Activated gamma-delta T cell treated with anti-CD3 and anti-CD28 coated beads, Interleukin-2, amount 50 U/mL, for 16 hours (primary cell): ENCODE results near the gene LARGE1.

Source experiments
- DNase-seq: peaks from one replicate; pipeline ENCODE4 v3.0.0-alpha.2; 2020; ENCODE audit warnings: low read depth

The LARGE1 gene

GRCh38 chr22:33772745-33773144 lies 147.5 kb downstream of the LARGE1 start:
- DNase-seq, result no peak

- DNase-seq, result no peak
Measured at GRCh38 chr22:33771136-33771535, 149.1 kb downstream of the LARGE1 start.

GRCh38 chr22:33770723-33771122 lies 149.6 kb downstream of the LARGE1 start:
- DNase-seq, result no peak

GRCh38 chr22:33766091-33766490 lies 154.2 kb downstream of the LARGE1 start:
- DNase-seq, result no peak

GRCh38 chr22:33758961-33759360 lies 161.3 kb downstream of the LARGE1 start:
- no peak for DNase-seq

DNA sequence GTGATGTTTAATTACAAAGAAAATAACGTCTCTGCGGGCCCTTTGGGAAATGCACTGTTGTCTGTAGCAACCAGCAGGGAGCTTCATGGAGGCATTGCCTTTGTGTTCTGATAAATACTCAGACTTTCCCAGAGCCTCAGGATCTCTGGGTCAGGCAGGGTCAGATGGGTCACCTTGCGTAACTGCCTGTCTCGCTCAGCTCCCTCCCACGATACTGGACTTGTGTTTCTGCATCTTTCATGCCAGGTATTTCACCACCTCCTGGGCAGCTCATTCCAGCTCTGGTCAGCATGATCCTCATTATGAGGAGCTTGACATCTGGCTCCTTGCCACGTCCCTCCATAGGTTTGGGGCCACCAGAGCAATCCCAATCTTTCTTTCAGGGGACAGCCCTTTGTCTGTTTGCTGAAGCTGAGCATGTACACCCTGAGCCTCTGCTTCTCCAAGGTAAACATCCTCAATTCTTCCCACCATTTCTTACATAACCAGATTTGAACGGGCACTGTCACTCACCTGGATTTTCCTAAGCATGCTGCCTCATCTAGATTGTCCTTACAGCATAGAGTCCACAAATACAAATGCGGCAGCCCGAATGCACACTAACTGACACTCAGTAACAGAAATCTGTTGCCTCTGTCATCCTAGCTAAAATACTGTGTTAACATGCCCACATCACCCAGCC lies 162.3 kb downstream of the LARGE1 start:
- no peak for DNase-seq

DNA sequence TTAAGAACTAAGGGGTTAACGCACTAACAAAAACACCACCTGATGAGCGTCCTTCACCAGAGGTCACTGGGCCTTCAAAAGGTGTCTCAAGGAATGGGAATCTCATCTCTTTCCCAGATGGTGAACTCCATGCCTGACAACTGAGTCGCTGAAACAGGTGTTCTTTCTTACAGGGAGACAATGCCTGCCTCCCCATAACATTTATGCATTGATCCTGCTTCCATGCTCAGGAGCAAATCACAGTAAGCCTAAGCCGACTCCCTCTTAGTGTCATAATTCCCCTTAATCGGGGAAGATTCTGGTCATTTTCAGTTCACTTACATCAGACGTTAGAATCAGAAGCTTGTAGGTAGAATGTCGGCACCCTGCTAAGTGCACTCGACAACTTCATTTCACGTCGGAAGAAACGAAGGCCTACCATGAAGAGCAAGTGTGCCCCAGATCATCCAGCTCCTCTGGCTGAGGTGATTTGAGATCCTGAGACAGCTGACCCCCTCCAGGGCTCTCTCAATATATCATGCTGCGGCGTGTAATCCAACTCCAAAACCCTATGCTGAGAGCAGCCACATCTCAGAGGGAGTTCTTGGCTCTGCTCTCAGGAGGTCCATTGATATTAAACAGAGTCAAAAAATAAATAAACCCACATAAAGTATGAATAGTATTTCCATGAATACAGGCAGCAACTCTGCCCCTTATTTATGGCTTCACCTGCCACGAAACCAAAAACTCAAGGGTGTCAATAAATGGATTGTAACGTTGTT lies 163.1 kb downstream of the LARGE1 start:
- no peak for DNase-seq

GRCh38 chr22:33756508-33756949 lies 163.7 kb downstream of the LARGE1 start:
- DNase-seq, result no peak

DNA sequence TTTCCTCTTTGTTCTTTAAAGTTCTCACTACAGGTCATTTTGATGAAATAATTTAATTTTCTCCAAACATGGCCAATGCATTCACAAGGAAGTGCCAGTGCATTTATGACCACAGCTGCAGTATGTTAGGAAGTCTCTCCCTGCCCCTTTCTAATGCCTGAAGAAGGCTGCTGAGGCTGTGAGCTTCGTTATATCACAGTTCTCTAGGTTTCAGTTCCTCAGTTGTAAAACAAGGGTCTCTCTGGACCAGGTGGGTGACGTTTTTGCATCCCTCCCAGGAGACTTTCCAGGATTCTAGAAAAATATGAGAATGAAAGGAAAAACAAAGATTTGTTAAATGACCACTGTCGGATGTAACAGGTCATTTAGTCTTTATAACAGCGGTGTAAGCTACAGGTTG lies 171.6 kb downstream of the LARGE1 start:
- no peak for DNase-seq

GRCh38 chr22:33747576-33748180 lies 172.6 kb downstream of the LARGE1 start:
- no peak for DNase-seq

GRCh38 chr22:33747029-33747428 lies 173.2 kb downstream of the LARGE1 start:
- DNase-seq, result no peak

- DNase-seq, result no peak
Measured at GRCh38 chr22:33746501-33746928, 173.8 kb downstream of the LARGE1 start.

DNA sequence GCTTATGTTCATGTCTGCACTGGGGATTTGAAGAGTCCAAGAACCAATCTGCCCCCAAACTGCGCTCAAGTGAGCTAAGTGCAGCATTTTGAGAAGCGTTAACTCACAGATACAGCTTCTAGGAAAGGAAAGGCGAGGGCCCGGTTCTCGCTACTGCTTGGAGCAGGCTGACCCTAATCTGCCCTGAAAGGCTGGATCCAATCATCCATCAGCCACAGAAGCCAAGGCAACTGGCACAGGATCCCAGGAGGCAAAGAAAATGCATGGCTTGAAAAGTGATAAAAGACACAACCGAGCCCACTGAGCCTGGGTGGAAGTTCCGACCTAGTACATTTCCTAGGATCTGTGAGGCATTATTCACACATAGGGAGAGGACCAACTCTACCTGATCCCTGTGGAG lies 174.8 kb downstream of the LARGE1 start:
- no peak for DNase-seq

DNA sequence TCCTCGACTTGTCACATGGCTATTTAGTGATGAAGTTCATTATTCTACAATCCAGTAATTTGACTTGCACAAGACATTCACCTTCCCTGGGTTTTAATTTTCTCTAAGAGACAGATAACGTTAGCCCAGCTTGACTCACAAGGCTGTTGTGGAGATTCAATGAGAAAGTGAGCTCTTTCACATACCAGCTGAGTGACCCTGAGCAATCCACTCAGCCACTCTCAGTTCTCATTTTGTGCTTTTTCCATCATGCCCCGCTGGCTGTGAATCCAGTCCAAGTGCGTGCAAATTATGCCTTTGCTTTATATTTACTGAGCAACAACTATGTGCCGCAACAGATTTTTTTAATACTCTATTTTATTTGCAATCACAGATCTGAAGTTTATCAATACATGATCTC lies 176.5 kb downstream of the LARGE1 start:
- no peak for DNase-seq

DNA sequence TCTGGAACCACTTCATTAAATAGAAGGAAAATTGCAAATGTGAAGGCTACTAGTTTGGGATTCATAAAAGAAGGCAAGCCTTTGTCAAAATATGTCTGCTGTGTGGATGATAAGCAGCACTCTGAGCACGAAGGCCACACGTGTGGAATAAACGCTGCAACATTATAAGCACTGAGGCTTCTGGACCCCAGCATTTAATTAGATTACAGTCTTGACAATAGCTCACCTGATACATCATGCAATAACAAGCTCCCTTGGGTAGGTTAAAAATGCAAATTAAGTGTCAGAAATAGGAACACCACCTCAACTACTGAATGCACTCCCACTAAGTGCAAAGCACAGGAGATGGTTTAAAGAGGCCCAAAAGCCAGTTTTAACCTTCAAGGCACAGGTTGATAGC lies 179.3 kb downstream of the LARGE1 start:
- DNase-seq, result no peak

DNA sequence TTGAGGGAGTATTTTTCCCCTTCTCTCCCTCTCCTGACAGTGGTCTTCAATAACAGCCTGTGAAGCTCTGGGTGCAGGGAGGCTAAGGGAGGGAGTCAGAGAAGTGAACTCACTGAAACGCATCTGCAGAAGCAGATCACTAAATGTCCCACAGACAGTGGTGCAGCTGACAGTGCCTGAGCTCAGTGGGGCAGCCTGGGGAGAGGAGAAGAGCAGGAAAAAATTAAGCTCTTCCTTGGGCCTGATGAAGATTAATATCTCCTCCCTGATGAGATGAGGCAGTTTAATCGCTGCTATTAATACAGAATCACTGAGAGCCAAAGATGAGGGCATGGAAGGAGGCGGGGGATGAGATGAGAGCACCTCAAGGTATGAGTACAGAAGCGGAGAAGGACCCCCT lies 180.8 kb downstream of the LARGE1 start:
- DNase-seq, result no peak

- no peak for DNase-seq
Measured at GRCh38 chr22:33737662-33738061, 182.6 kb downstream of the LARGE1 start.

- no peak for DNase-seq
Measured at GRCh38 chr22:33735978-33736377, 184.3 kb downstream of the LARGE1 start.

DNA sequence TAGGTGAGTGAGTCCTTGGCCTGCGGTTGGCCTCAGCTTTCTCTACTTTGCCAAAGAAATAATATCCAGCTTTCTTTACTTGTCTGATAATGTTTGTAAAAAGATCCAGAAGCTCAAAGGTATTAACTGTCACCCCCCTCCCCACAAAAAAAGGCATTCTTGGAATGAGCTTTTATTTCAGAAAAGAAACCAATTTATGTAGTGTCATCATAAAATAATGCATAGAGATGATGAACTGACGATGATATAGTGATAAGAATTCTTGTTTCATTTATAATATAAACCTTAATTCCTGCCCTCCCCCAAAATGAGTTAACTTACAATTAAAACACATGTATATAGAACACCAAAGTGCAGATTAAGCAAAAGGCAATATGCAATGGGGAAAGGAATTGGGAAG lies 191.4 kb downstream of the LARGE1 start:
- DNase-seq, result no peak

- DNase-seq, result no peak
Measured at GRCh38 chr22:33726294-33726734, 194.0 kb downstream of the LARGE1 start.

- DNase-seq, result no peak
Measured at GRCh38 chr22:33723915-33724314, 196.4 kb downstream of the LARGE1 start.

DNA sequence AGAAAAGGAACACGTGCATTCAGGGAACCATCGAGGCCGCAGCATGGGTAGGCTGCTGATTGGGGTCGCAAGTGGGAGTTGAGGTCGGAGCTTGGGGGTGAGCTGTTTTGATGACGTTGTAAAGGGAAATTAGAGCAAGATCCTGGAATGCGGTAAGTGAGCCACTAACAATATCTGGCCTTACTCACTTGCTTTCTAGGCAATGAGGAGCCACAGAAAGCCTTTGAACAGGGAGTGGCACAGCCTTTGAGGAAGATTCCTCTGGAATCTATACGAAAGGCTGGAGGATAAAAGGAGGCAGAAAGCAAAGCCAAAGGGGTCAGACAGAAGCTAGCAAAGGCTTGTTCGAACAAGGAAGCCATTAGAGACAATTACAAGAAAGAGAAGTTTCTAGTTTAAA lies 197.5 kb downstream of the LARGE1 start:
- no peak for DNase-seq
